Measurements from ENCODE around the gene MYLK2.

Gene MYLK2

DNA sequence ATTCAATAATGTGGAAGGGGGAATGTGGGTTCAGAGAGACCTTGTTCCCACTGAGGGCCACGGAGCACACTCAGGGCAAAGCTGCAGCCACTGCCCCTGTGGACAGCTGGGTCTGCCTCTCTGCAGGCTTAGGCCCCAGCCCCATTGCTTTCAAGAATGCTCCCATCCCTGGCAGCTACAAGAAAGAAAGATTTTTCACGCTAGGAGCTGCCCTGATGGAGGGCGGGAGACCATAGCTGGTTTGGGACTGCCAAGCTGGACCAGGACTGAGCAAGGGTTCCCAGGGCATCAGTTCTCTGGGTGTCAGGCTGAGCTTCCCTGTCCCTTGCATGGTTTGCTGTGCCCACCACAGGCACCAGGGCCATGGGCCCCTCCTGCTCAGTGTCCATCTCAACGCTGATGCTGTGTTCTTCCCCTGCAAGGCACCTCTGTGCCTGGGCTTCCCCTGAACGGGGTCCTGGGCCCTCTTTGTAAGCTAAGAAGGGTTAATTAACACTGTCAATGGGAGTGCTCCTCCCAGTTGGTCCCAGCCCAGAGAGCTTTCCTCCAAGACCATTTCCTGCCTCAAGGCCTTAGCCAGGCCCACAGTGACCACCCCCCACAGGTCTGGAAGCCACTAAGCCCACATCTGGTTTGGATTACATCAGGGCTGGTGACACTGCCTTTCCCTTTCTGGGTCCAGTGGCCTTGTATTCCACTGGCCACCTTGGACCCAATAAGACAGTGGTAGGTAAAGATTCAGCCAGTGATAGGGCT is 17.9 kb downstream of the MYLK2 start:
- DNase-seq, result no peak

DNA sequence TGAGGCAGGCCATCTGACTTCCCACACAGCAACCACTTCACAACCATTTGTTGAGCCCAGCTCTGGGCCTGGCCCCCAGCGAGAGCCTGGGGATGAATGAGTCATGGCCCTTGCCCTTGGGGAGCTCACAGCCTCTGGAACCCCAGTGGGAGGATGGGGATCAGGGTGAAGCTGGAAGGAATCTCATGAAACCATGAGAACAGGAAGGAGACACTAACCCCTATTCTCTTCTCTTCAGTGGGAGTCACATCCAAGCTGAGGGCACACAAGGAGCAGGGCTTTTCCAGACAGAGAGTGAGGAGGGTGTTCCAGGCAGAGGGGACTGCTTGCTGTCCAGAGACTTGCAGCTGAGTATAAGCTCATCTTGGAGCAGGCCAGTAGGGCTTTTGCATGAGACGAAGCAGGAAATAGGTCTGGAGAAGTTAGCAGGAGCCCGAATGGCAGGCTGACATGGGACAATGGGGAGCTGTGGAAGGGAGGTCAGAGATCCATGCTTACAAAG is 18.8 kb downstream of the MYLK2 start:
- no peak for DNase-seq

DNA sequence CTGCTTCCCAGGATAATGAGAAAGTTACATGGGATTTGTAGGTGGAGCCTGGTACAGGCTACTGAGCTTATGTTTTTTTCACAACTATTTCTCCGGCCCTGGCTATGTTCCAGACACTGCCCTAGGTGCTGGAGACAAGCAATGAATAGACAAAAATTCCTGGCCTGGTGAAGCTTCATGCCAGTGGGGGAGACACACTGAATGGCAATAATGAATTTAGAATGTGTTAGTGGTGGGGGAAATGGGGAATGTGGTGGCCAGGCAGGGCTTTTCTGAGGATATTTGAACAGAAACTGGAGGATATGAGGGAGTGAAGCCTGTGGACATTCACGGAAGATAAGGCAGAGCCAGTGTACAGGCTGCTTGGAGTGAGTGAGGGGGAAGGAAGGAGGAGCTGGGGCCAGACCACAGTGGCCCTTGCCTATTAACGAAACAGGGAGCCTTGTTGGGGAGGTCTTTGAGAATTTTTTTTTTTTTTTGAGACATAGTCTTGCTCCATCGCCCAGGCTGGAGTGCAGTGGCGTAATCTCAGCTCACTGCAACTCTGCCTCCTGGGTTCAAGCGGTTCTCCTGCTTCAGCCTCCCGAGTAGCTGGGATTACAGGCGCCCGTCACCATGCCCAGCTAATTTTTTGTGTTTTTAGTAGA is 19.6 kb downstream of the MYLK2 start:
- DNase-seq, result no peak

DNA sequence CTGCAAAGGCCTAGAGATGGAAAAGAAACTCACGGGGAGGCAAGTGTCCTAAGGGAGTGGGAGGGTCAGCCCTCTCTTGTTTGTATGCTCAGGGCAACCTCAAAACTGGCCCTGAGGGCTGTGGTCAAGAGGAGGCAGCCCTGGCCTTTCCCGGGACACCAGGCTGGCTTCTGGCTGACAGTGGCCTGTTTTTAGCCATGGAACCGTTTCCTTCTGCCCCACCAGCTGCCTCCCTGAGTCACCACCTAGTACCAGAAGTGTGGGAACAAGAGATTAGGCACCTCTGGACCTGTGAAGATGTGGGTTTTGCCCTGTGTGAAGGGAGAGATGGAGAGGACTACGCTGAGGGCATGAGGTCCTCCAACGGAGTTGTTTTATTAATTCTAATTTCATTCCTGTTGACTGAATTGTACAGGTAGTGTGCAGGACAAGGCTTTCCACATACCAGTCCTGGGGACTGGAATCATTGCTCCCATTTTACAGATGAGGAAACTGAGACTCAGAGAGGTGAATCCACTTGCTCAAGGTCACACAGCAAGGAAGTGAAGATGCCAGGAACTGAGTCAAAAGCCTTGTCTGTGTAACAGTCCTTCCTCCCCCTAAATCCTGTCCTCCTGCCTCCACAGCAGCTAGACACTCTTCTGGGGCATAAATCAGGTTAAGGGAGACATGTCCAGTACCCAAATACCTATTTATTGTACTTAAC is 20.8 kb downstream of the MYLK2 start:
- no peak for DNase-seq

DNA sequence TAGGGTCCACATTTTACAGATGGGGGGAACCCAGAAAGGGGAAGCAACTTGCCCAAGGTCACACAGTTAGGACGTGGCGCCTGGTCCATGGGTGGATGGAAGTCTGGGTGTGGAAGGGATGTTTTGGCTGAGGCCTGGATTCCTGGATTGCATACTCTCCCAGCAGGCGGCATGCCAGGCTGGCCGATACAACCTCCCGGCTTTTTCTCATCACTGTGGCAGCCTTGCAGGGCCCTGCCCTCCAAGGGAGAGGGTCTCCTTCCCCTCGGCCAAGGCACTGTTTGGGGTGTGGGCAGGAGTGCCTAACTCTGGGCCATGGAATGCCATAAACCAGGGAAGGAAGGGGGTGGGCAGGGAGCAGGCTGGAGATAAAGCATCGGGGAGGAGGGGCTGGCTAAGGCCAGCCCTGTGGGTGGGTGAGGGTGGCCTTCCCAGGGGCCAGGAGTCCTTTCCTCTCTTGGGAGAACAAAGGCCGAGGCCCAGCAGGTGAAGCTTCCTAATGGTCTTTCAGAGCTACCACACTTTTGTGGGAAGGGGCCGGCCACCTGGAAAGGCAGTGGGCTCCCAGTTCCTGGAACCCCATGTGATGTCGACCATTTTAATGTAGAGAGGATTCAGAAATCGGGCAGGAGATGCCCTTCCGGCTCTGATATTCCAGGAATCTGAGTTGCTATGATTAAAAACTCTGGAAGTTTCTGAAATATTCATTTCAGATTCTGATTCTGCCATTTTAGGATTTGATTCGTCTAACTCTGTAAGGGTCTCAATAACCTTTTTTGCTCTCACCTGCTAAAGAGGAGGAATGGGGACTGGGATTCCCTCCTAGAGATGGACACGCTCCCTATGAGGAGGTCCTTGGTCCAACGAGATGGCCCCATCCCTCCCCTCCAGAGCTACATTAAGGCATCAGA is 22.0 kb downstream of the MYLK2 start:
- no peak for DNase-seq

DNA sequence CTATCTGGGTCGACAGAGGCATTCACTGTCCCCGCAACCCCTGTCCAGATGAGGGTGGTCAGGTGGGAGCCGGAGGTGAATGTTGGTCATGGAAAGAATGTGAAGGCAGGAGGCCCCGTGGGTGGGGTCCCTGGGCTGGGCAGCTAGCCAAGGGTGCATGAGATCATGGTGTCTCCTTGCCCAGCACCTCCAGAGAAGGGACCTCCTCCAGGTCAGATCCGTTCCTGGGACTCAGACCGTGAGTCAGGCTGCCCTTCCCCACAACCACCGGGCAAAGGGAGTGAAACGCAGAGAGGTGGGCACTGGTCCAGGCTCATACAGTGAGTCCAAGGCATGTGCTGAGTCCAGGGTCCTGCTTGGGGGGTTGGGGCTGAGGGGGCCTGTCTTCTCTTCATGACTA is 22.8 kb downstream of the MYLK2 start:
- DNase-seq, result no peak

DNA sequence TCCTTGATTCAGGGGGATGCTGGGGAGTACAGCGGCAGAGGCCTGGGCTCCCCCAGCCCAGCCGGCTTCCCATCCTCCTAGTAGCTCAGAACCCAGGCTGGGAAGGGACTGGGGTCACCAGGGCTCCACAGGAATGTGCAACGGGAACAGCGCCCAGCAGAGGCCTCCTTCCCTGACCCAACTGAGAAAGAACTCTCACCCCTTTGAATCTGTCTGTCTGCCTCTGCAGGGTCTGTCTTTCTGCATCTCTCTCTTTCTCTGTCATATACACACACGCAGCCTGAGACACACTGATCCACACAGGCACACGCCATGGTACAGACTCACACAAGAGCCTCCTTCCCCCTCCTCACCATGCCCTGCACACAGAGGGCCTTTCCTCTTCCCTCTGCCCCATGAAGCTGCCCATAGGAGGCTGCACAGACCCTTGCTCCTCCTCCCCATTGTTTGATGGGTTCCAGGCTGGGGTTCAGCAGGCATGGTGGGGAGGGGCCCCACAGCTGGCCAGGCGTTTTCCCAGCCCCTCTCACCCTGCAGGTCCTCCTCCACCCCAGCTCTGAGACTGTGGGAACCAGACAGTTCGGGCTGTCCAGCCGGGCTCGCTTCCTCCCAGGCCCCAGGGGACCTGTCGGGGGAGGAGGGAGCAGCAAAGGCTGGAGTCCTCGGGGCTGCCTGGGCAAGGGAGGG is 23.5 kb downstream of the MYLK2 start:
- DNase-seq, result no peak

DNA sequence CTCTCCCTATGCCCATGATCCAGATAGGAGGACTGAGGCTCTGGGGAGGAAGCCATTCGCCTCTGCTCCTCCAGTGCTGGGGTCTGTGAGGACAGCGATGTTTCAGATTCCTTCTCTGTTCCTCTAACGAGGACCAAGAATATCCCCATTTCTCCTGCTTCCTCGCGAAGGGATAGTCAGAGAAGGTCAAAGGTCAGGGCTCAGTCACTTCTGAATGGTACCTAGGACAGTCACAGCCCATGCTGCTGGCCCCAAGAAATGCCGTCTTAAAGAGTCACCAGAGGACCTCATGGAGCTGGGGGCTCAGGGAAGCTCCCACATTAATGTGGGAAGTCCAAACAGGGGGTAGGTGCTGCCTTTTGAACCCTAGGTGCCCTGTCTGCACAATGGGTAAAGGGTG is 24.1 kb downstream of the MYLK2 start:
- no peak for DNase-seq

DNA sequence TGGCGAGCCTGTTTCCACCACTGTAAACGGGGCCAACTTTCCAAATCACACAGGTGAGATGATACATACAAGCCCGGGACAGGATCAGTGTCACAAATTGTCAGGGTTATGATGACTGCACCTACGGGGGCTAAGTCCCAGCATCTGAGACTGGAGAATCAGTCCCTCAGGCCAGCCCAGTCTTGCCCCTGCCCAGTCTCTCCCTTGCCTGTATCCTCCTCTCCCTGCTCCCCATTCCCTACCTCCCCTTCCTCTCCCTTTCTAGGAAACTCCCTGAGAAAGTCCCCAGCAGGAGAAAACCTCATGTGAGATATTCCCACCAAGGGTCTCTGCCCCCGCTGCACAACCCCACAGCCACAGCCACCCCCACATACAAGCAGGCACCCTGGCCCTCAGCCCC is 24.7 kb downstream of the MYLK2 start:
- no peak for DNase-seq

DNA sequence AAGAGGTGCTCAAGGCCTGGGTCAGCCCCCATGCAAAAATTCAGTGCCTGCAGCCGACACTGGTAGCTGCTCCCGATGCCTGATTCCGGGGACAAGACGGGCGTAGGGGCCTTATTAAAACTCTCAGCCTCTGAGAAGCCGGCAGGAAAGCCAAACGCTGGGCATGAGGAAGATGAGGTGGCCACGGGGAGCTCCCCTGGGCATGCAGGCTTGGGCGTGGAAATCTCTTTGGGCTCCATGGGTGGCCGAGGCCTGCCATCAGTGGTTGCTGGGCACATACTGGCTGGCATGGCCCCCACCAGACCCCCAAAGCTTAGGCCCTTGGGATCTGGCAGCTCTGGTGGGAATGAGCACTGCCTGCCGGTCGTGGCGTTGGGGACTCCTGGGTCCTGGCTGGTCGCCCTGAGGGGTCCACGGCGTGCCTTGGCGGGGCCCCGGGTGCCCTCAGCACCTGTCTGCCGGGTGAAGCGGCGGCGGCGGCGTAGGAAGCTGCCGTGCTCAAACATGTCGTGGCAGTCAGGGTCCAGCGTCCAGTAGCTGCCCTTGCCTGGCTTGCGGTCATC is 25.7 kb downstream of the MYLK2 start:
- no peak for DNase-seq

DNA sequence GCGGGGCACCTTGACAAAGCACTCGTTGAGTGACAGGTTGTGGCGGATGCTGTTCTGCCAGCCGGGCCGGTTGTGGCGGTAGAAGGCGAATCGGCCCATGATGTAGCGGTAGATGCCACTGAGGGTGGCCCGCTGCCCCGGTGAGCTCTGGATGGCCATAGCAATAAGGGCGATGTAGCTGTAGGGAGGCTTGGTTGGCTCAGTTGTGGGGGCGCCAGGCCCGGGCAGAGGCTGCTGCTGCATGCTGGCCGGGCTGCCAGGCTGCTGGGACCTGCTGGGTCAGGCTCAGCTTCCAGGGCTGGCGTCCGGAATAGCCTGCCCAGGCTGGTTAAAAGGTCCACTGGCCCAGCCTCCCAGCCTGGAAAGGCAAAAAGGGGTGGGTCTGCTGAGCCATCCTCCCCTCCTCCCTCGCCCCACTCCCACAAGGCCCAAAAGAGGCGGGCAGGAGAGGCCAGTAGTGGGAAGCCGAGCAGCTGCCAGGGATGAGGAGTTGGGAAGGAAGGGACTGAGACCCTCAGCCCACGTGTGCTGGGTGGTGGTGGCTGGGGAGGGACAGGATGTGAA is 26.2 kb downstream of the MYLK2 start, which contains the start of gene FOXS1:
TSS of gene FOXS1 (minus strand) at position 305 of the 564 bp plus-strand sequence. CDS start at position 243, 62 bp downstream.
- no peak for DNase-seq

DNA sequence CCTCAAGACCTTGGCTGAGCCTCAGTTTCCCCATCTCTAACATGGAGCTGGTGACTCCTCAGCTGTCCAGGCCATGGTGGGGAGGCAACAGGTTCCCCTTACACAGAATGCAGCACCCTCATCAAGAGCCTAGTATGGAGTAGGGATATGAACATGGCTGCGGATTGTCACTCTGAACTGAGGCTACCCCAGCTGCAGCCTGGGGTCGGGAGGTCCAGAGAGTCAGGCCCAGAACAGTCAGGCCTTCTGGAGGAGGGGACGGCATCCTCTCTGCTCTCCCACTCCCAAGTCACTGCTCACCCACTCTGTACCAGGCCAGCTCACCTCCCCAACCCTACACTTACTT is 27.6 kb downstream of the MYLK2 start:
- DNase-seq, result no peak

DNA sequence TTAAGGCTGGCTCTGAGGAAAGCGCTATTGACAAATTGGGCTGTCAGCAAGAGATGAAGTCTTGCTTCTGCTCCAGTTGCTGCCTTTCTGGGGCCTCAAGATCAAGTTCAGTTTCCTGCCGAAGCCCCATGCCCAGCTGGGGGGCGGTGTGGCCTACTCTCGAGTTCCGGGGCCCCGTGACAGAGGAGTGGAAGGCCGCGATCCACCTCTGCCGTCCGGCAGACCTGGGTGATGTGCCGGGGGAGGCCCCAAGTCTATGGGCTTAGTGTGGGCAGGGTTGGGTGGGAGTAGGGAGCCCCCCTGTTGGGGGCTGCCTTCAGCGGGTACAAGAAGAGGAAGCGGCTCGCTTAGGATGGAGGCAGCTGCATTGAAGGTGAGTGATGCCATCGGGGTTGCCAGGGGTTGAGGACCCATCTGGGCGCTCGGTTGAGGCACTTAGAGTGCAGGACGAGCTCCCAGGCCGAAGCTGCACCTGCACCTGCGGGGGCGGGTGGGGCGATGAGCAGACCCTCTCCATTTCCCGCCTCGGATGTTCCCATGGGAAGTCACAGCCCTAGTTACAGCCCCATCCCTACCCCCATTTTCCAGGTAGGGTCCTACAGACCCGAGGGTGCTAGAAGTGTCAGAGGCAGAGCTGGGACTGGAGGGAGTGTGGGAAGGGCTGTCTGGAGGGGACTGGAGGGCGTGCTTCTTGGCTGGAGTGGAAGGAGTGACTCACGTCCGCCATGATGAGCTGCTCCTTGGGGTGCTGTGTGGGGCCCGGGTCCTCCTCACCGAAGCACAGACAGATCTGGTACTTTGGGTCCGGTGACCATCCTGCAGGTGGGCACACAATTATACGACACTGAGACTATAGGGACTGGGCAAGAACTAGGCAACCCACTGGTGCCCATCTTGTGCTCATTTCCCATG is 29.2 kb downstream of the MYLK2 start:
- DNase-seq, result no peak

DNA sequence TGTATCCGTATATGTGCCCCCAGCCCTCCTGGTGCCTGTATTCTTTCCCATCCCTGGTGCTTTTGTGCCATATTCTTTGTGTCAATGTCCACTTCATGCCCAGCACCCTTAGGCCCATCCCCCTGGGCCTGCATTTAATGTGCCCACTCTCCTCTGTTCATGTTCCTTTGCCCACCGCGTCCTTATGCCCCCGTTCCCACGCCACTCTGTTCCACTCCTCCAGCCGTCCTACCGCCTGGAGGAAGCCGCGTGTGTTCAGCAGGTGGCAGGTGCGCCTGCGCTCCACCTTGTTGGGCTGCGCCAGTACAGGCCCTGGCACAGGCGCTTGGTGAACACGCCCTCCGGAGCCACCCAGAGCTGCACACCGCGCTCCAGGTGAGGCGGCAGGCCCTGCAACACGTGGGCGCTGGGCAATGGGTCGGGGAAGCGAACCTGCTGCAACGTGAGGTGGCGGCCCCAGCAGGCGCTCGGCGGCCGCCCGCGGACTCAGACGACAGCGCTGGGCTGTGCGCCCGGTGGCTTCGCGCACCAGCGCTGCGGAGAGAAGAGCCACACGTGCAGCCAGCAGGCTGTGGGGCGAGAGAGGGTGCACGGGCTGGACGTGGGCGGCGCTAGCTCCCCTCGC is 30.3 kb downstream of the MYLK2 start:
- no peak for DNase-seq

DNA sequence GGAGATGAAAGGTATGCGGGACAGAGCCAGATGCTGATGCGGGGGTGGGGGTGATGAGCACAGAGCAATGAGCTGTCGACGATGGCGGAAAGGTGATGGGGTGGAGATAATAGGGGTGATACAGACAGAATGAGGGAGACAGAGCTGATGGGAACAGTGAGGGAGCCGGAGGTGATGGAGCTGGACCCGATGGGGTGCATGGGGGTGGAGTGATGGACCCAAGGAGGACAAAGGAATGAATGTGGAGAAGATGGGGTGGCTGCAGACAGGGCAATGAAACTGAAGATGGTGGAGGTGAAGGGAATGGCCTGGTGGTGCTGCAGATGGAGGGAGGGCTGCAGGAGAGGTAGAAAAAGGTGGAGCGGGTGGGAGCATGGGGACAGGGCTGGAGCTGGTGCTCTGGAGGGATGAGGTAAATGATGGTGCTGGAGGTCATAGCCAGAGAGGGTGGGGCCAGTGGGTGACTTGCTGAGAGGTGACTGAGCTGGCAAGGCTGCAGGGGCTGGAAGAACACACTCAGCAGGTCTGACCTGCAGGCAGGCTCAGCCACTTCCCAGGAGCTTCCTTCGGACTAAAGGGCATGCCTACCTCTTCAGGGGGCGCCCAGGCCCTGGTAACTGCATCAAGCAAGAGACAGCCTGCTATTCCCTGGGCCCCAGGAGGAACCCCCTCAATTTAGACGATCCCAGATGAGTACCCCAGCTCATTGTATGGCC is 32.2 kb downstream of the MYLK2 start:
- no peak for DNase-seq

DNA sequence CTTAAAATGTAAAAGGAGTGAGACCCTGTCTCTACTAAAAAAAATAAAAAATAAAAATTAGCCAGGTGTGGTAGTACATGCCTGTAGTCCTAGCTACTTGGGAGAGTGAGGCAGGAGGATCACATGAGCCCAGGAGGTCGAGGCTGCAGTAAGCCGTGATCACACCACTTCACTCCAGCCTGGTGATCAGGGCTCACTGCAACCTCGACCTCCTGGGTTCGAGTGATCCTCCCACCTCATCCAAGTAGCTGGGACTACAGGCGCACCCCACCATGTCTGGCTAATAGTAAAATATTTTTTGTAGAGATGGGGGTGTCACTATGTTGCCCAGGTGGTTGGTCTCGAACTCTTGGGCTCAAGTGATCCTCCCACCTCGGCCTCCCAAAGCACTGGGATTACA is 34.3 kb downstream of the MYLK2 start:
- DNase-seq, result no peak

DNA sequence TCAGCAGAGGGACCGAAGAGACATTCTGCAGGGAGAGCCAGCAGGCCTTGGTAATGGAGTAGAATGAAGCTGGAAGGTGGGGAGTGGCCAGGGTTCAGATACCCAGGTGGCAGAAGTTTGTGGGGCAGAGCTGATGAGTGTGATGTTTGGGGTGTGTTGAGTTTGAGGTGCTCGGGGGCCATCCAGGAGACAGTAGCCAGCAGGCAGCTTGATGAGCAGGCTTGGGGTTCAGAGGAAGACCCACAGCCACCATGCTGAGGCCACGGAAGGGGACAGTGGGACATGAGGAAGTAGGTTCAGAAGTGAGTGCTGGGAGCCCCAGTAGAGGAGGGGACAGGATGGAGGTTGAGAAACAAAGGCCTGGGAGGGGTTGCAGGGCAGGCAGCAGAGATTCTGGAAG is 37.4 kb downstream of the MYLK2 start:
- no peak for DNase-seq

DNA sequence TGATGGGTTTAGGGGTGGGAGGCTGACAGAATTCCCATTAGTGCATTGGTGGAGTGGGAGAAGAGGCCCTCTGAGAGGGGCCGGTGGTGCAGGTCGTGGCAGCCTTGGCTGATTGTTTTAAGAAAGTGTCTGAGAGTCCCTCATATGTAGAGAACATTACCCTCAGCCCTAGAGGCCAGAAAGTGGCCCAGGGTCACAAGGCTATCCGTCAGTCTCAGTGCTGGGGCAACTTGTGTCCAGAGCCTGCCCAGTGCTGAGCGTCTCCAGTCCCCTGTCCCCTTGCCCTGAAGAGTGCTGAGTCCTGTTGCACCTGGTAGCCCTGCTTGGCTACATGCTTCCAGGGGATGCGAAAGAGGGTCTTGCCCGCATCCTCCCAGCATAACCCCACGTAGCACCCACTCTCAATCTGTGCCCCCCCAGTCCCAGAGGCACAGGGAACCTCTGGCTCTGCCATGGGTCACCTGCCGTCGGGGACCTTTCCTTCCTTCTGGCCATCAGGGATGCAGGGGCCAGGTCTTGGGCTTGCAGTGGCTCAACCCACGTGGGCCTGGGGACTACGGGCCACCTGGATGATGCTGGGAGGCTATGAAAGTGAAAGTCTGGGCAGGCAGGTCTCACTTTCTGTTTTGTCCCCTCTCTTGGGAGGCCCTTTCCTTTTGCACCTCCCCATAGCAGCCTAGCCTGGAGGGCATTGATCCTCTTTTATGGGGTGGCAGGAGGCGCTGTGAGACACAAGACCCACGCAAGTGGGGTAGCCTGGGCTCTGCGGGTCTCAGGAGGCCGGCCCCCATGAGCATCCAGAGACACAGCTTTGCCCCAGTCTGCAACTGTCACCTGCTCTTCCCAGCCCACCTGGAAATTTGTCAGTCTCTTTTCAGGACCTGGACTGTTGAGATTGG is 39.0 kb downstream of the MYLK2 start:
- DNase-seq, result no peak
